ENCODE measurements around the gene APBA2. TPM values are rescaled to one million over a fixed set of nuclear protein-coding genes. Genes with fewer than 3 reads are reported as not detected.

The APBA2 gene
- total RNA-seq, 1 experiment from 2014 or later: 11.2 TPM

GRCh38 chr15:28903555-28903954 is 17.8 kb downstream of the APBA2 start (continued):
- no peak for TF ChIP-seq HMGXB4 (CRISPR knock-in tag; IDR thresholded peaks at IDR 0.05)
- TF ChIP-seq ZNF416 (CRISPR knock-in tag; IDR thresholded peaks at IDR 0.05): no peak
- TF ChIP-seq SMAD3 (CRISPR knock-in tag; IDR thresholded peaks at IDR 0.05; ENCODE audit: borderline replicate concordance): no peak
- TF ChIP-seq, protein P1, sequence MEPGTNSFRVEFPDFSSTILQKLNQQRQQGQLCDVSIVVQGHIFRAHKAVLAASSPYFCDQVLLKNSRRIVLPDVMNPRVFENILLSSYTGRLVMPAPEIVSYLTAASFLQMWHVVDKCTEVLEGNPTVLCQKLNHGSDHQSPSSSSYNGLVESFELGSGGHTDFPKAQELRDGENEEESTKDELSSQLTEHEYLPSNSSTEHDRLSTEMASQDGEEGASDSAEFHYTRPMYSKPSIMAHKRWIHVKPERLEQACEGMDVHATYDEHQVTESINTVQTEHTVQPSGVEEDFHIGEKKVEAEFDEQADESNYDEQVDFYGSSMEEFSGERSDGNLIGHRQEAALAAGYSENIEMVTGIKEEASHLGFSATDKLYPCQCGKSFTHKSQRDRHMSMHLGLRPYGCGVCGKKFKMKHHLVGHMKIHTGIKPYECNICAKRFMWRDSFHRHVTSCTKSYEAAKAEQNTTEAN (CRISPR knock-in tag; IDR thresholded peaks at IDR 0.05): no peak

DNA sequence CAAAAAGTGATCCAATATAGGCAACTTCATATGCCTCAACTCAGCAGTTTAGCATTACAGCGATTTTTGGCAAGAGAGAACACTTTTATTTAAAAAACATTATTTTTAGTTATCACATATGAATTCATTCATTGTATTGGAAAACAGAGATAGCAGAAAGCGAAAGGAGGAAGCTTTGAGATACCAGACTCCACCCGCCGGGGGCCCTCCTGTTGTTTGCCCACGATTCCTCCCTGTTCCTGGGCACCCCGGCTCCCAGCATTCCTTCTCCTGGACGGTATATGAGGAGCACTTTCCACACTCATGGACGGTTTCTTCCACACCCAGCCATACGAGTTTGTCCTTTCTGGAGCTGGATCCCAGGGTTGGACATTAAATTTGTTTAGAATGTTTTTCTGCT is 18.2 kb downstream of the APBA2 start:
- ATAC-seq: no peak
- 0 out of 2 replicates have a peak, but pooled peaks cover 3% of the 10 kb centered on the region for H3K36me3 Mint-ChIP-seq
- no peak overlapping the region for H3K4me3 Mint-ChIP-seq
- H3K27me3 Mint-ChIP-seq (ENCODE audit: low read depth): no peaks in the 10 kb centered on the region
- ChIA-PET POLR2A (no interaction called here), CTCF (interaction anchor here (0.8 kb wide), 1 partner anchor 200 kb away, joined by 3 read pairs; no protein-coding TSS in a partner anchor)
- H3K9me3 Mint-ChIP-seq: peaks cover 12% of the 10 kb centered on the region
- no peak for DNase-seq (ENCODE audit: low spot score)
- no peaks in the 10 kb centered on the region; the same call in 1 of the 2 replicates for H3K4me1 Mint-ChIP-seq
- TF ChIP-seq, protein P2, sequence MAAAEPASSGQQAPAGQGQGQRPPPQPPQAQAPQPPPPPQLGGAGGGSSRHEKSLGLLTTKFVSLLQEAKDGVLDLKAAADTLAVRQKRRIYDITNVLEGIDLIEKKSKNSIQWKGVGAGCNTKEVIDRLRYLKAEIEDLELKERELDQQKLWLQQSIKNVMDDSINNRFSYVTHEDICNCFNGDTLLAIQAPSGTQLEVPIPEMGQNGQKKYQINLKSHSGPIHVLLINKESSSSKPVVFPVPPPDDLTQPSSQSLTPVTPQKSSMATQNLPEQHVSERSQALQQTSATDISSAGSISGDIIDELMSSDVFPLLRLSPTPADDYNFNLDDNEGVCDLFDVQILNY (CRISPR knock-in tag; IDR thresholded peaks at IDR 0.05): no peak
- no peak for TF ChIP-seq FOXJ3 (CRISPR knock-in tag; IDR thresholded peaks at IDR 0.05; ENCODE audit: borderline replicate concordance)
- no peak for TF ChIP-seq SP1 (CRISPR knock-in tag; conservative IDR thresholded peaks at IDR 0.05)
- TF ChIP-seq ETV6 (CRISPR knock-in tag; IDR thresholded peaks at IDR 0.05): no peak
- TF ChIP-seq OVOL2 (CRISPR knock-in tag; IDR thresholded peaks at IDR 0.05; ENCODE audit: borderline replicate concordance): no peak
- TF ChIP-seq, protein P3, sequence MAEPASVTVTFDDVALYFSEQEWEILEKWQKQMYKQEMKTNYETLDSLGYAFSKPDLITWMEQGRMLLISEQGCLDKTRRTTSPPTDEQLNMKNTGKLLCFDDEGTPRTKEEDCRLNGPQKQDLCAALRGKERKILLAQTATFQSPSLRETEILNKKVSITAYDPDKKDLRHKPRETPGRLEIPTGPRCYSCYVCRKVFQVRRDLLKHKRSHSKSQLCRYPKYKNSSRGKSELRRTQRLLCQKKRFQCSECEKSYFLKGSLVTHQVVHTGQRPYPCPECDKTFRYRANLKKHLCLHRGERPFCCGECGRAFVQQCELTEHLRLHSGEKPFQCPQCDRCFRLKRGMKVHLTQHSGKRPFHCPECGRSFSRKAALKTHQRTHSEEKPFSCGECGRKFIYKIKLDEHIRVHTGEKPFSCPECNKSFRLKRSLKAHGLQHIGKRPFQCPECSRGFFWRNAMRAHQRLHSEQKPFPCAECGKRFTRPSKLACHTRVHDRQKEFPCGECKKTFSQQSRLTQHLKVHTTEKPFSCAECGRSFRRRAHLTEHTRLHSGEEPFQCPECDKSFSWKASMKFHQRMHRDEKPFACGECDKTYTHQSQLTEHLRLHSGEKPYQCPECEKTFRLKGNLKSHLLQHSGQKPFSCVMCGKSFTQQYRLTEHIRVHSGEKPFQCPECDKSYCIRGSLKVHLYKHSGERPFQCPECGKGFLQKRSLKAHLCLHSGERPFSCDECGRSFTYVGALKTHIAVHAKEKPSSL (CRISPR knock-in tag; conservative IDR thresholded peaks at IDR 0.05): no peak
- TF ChIP-seq GTF2I (CRISPR knock-in tag; conservative IDR thresholded peaks at IDR 0.05): no peak
- TF ChIP-seq JAZF1 (CRISPR knock-in tag; IDR thresholded peaks at IDR 0.05): no peak
- TF ChIP-seq MYBL2 (CRISPR knock-in tag; IDR thresholded peaks at IDR 0.05): no peak
- no peak overlapping the region for H3K27ac Mint-ChIP-seq

DNA sequence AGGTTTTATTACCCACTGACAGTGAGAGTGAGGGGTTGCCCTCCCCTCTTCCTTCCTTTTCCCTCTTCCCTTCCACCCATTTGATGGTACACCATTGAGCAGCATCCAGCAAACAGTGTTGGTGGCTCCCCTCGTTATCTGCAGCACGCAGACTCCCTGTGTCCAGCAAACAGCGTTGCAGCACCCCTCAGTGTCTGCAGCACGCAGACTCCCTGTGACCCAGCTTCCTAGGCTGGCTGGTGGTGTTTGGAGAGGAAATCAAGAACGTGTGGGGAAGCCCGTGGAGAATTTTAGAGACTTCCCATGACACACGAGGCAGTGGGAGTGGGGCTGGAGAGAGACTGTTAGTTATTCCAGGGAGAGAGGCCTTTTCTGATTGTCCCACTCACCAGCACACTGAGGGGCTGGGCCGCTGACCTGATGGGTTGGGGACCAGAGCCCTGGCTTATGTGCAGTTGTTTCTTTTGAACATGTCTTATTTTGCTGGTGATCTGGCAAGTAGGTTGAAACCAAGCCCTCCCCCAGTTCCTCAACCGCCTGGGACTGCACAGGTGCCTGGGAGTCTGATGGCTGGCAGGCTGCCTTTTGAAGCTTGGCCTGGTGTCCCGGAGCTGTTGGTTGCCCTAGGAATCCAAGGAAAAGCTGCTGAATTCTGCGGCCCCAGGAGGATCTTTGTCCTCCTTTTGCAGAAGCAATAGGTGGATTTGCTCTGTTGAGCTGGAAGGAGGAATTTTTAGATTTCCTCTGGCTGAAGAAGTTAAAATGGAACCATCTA is 19.0 kb downstream of the APBA2 start:
- no peaks in the 10 kb centered on the region for H3K27me3 Mint-ChIP-seq (ENCODE audit: low read depth)
- H3K9me3 Mint-ChIP-seq: peaks cover 15% of the 10 kb centered on the region
- ChIA-PET POLR2A (no interaction called here), CTCF (interaction anchor here (0.8 to 1.0 kb wide), 3 partner anchors 9 to 199 kb away, joined by 3 to 5 read pairs (median 3); no protein-coding TSS in a partner anchor)
- TF ChIP-seq, protein P4, sequence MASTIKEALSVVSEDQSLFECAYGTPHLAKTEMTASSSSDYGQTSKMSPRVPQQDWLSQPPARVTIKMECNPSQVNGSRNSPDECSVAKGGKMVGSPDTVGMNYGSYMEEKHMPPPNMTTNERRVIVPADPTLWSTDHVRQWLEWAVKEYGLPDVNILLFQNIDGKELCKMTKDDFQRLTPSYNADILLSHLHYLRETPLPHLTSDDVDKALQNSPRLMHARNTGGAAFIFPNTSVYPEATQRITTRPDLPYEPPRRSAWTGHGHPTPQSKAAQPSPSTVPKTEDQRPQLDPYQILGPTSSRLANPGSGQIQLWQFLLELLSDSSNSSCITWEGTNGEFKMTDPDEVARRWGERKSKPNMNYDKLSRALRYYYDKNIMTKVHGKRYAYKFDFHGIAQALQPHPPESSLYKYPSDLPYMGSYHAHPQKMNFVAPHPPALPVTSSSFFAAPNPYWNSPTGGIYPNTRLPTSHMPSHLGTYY (CRISPR knock-in tag; IDR thresholded peaks at IDR 0.05): no peak
- TF ChIP-seq CREM (CRISPR knock-in tag; IDR thresholded peaks at IDR 0.05) (no peak), TCF7 (CRISPR knock-in tag; IDR thresholded peaks at IDR 0.05; ENCODE audit: low read depth) (no peak), SMAD4 (CRISPR knock-in tag; IDR thresholded peaks at IDR 0.05) (no peak)
- H3K4me3 Mint-ChIP-seq: no peak overlapping the region
- ATAC-seq (no peak), DNase-seq (ENCODE audit: low spot score) (no peak)
- peaks cover 5% of the 10 kb centered on the region; the same call in 1 of the 2 replicates for H3K36me3 Mint-ChIP-seq
- no peak overlapping the region for H3K27ac Mint-ChIP-seq
- H3K4me1 Mint-ChIP-seq: no peaks in the 10 kb centered on the region; the same call in 1 of the 2 replicates
